ENCODE measurements around the gene NEUROG1. TPM values are rescaled to one million over a fixed set of nuclear protein-coding genes. Genes with fewer than 3 reads are reported as not detected.
A peak's percentile ranks its signal among the peaks of the same experiment; 100 is the strongest.

The NEUROG1 gene
- polyA plus RNA-seq, 1 donor from 2014 or later: not detected

- H3K9me3 ChIP-seq (ENCODE audit: low read length): no peaks in the 10 kb centered on the region
- no peaks in the 10 kb centered on the region for H3F3A ChIP-seq (ENCODE audit: insufficient read depth, low read length, poor library complexity, severe bottlenecking)
- H3K9ac ChIP-seq (ENCODE audit: low read length): peak within 1 kb of the TSS; percentile 38
- H2AFZ ChIP-seq (ENCODE audit: low read depth, low read length): no peak within 1 kb of the TSS
- H4K20me1 ChIP-seq (ENCODE audit: insufficient read depth): no peaks in the 10 kb centered on the region
- TF ChIP-seq, protein P1, sequence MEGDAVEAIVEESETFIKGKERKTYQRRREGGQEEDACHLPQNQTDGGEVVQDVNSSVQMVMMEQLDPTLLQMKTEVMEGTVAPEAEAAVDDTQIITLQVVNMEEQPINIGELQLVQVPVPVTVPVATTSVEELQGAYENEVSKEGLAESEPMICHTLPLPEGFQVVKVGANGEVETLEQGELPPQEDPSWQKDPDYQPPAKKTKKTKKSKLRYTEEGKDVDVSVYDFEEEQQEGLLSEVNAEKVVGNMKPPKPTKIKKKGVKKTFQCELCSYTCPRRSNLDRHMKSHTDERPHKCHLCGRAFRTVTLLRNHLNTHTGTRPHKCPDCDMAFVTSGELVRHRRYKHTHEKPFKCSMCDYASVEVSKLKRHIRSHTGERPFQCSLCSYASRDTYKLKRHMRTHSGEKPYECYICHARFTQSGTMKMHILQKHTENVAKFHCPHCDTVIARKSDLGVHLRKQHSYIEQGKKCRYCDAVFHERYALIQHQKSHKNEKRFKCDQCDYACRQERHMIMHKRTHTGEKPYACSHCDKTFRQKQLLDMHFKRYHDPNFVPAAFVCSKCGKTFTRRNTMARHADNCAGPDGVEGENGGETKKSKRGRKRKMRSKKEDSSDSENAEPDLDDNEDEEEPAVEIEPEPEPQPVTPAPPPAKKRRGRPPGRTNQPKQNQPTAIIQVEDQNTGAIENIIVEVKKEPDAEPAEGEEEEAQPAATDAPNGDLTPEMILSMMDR (IDR thresholded peaks at IDR 0.05; ENCODE audit: poor library complexity, severe bottlenecking): no peak
- TF ChIP-seq MXI1 (conservative IDR thresholded peaks at IDR 0.05; ENCODE audit: poor library complexity, severe bottlenecking) (no peak), REST (IDR thresholded peaks at IDR 0.05; ENCODE audit: borderline replicate concordance) (no peak), RAD21 (conservative IDR thresholded peaks at IDR 0.05) (no peak), POLR2AphosphoS5 (IDR thresholded peaks at IDR 0.05) (no peak), TAF1 (IDR thresholded peaks at IDR 0.05; ENCODE audit: low read depth) (no peak), EP300 (conservative IDR thresholded peaks at IDR 0.05; ENCODE audit: poor library complexity, severe bottlenecking) (no peak), EZH2 (IDR thresholded peaks at IDR 0.05; ENCODE audit: borderline replicate concordance, insufficient read depth, low read length, poor library complexity, severe bottlenecking) (no peak), SMC3 (conservative IDR thresholded peaks at IDR 0.05; ENCODE audit: poor library complexity) (no peak)
- no peaks in the 10 kb centered on the region for H3K79me2 ChIP-seq (replicated peaks; ENCODE audit: insufficient read depth, low read length)
- H3K27ac ChIP-seq (ENCODE audit: low read length): no peak within 1 kb of the TSS
- H3K4me3 ChIP-seq (ENCODE audit: low read length): peak within 1 kb of the TSS; percentile 66
- H3K9me2 ChIP-seq (ENCODE audit: insufficient read depth, low read length): no peaks in the 10 kb centered on the region
- H3K4me2 ChIP-seq (ENCODE audit: low read length): no peak within 1 kb of the TSS
- H3K27me3 ChIP-seq (ENCODE audit: insufficient read depth, low read depth, low read length): peaks cover 31% of the 10 kb centered on the region
- no peaks in the 10 kb centered on the region for H3K36me3 ChIP-seq (ENCODE audit: insufficient read depth, low read length)
These were observed 43.0 kb upstream of the NEUROG1 start, which contains the start of gene CXCL14 for GRCh38 chr5:135578685-135579341. CXCL14 (minus strand) TSS chr5:135578991; CDS start chr5:135578778, 213 bp downstream.

DNA sequence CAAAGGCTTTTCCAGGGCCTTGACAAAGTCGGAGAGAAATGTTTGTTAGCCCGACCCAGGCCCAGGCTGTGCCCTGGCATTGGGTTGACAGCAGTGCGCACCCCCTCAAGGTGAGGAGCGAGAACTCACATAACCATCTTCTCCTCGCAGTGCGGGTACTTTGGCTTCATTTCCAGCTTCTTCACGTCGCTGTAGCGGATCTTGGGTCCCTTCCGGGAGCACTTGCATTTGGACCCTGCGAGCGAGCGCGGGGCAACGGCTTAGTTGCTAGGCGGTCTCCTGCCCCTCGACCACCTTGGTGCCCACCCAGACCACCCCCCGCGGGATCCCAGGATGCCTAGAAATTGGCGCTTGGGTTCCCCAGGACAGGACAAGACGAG lies 42.5 kb upstream of the NEUROG1 start:
- Histone ChIP-seq H3F3A (ENCODE audit: insufficient read depth, low read length, poor library complexity, severe bottlenecking) (no peaks in the 10 kb centered on the region), H3K9me3 (ENCODE audit: low read length) (no peaks in the 10 kb centered on the region), H3K4me3 (ENCODE audit: low read length) (peak overlapping the region; percentile 66), H2AFZ (ENCODE audit: low read depth, low read length) (no peak overlapping the region), H4K20me1 (ENCODE audit: insufficient read depth) (no peaks in the 10 kb centered on the region), H3K79me2 (replicated peaks; ENCODE audit: insufficient read depth, low read length) (no peaks in the 10 kb centered on the region), H3K9me2 (ENCODE audit: insufficient read depth, low read length) (no peaks in the 10 kb centered on the region), H3K36me3 (ENCODE audit: insufficient read depth, low read length) (no peaks in the 10 kb centered on the region), H3K27me3 (ENCODE audit: insufficient read depth, low read depth, low read length) (peaks cover 31% of the 10 kb centered on the region), H3K4me2 (ENCODE audit: low read length) (no peak overlapping the region), H3K27ac (ENCODE audit: low read length) (no peak overlapping the region), H3K9ac (ENCODE audit: low read length) (no peak overlapping the region)
- TF ChIP-seq SMC3 (conservative IDR thresholded peaks at IDR 0.05; ENCODE audit: poor library complexity): no peak
- TF ChIP-seq, protein P1 (IDR thresholded peaks at IDR 0.05; ENCODE audit: poor library complexity, severe bottlenecking): no peak
- no peak for TF ChIP-seq MXI1 (conservative IDR thresholded peaks at IDR 0.05; ENCODE audit: poor library complexity, severe bottlenecking)
- no peak for TF ChIP-seq TAF1 (IDR thresholded peaks at IDR 0.05; ENCODE audit: low read depth)
- TF ChIP-seq POLR2AphosphoS5 (IDR thresholded peaks at IDR 0.05): no peak
- no peak for TF ChIP-seq EP300 (conservative IDR thresholded peaks at IDR 0.05; ENCODE audit: poor library complexity, severe bottlenecking)
- no peak for TF ChIP-seq RAD21 (conservative IDR thresholded peaks at IDR 0.05)
- no peak for TF ChIP-seq REST (IDR thresholded peaks at IDR 0.05; ENCODE audit: borderline replicate concordance)
- TF ChIP-seq EZH2 (IDR thresholded peaks at IDR 0.05; ENCODE audit: borderline replicate concordance, insufficient read depth, low read length, poor library complexity, severe bottlenecking): no peak
